Measurements from ENCODE around the gene C11orf24.
"Not testable (repeated sequence)": the region's sequence is repeated elsewhere in the genome, so short reads cannot be mapped to it uniquely, and the experiment has no call there.

Gene C11orf24

GRCh38 chr11:68298659-68299516, 27.1 kb upstream of the C11orf24 start:
- no peak for DNase-seq

- peak; percentile 80 for DNase-seq
These were observed 26.3 kb upstream of the C11orf24 start for GRCh38 chr11:68297812-68298658.

- no peak for DNase-seq
These were observed 25.7 kb upstream of the C11orf24 start for GRCh38 chr11:68297494-68297811.

- DNase-seq = no peak
These were observed 25.2 kb upstream of the C11orf24 start for GRCh38 chr11:68297052-68297378.

GRCh38 chr11:68296344-68297051, 24.7 kb upstream of the C11orf24 start:
- DNase-seq = no peak

GRCh38 chr11:68295940-68296339, 24.2 kb upstream of the C11orf24 start:
- DNase-seq = no peak

GRCh38 chr11:68295271-68295670, 23.5 kb upstream of the C11orf24 start:
- no peak for DNase-seq

- no peak for DNase-seq
These were observed 21.9 kb upstream of the C11orf24 start for GRCh38 chr11:68293708-68294107.

GRCh38 chr11:68289456-68289855, 17.7 kb upstream of the C11orf24 start:
- no peak for DNase-seq

GRCh38 chr11:68287419-68287818, 15.6 kb upstream of the C11orf24 start:
- no peak for DNase-seq

GRCh38 chr11:68284588-68284987, 12.8 kb upstream of the C11orf24 start:
- not testable (repeated sequence) for DNase-seq

GRCh38 chr11:68282861-68283230, 11.1 kb upstream of the C11orf24 start:
- DNase-seq = no peak

- peak; percentile 63 for DNase-seq
These were observed 10.5 kb upstream of the C11orf24 start for GRCh38 chr11:68282141-68282860.

GRCh38 chr11:68279676-68280075, 7.9 kb upstream of the C11orf24 start:
- no peak for DNase-seq

- no peak for DNase-seq
These were observed 5.1 kb upstream of the C11orf24 start for GRCh38 chr11:68276861-68277260.

- DNase-seq = peak; percentile 75
These were observed 4.1 kb upstream of the C11orf24 start for GRCh38 chr11:68275721-68276507.

- no peak for DNase-seq
These were observed 2.5 kb upstream of the C11orf24 start for GRCh38 chr11:68274306-68274705.

GRCh38 chr11:68273026-68273738, 1.4 kb upstream of the C11orf24 start:
- no peak for DNase-seq

GRCh38 chr11:68271023-68271780, 571 bp downstream of the C11orf24 start:
- DNase-seq = peak; percentile 75

- DNase-seq = no peak
These were observed 1.4 kb downstream of the C11orf24 start for GRCh38 chr11:68270196-68271022.
